GM21390 (cell line): ENCODE measurements around the gene OSBPL3.
A peak's percentile ranks its signal among the peaks of the same experiment; 100 is the strongest.

Experiments used
- ATAC-seq: cut with Tn5 transposase; IDR thresholded peaks from one replicate; pipeline ENCODE4 v1.9.1; 2021; ENCODE audit not compliant: unreplicated experiment

OSBPL3 gene

DNA sequence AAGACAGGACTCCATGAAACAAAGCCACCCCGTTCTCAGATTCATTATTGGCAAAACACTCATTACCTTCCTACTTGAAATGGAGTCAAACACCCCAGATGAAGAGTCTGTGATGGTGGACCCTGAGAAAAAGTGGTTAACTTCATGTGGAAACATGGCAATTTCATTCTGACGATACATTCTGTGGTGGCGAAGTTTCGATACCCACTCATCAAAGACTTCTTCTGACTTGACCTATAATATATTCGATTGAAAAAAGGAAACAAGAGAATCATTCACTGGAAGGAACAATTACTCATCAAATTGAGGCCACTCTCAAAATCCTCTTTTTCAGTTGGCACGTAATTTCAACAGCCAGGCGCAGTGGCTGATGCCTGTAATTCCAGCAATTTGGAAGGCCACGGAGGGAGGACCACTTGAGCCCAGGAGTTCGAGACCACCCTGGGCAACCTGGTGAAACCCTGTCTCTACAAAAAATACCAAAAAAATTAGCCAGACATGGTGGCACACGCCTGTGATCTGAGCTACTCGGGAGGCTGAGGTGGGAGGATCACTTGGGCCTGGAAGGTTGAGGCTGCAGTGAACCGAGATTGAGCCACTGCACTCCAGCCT, 113.9 kb downstream of the OSBPL3 start:
- ATAC-seq, result no peak

DNA sequence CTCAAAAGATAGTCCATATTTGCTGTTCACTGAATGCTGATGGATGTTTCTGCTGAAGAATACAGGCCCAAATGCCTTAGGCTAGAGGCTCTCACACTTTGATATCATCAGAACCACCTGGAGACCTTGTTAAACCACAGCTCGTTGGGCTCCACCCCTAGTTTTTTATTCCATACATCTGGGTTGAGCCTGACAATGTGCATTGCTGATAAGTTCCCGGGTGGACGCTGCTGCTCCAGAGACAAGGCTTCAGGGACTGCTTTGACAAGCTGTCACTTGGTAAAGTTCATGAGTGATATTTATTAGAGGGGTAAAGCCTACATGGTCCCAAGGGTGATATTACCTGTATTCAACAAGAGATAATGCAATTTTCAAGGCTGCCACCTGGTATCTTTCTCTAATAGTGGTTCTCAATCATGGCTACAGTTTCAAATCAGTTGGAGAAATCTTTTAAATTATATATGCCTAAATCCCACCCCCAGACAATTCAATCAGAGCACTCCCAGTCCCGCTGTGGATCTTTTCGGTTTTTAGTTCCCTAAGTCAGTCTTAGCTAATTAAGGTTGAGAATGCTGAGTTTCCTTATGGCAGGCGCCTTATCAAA, 115.7 kb downstream of the OSBPL3 start:
- ATAC-seq, result no peak

- no peak for ATAC-seq
Observed at GRCh38 chr7:24863626-24864025, 116.4 kb downstream of the OSBPL3 start.

DNA sequence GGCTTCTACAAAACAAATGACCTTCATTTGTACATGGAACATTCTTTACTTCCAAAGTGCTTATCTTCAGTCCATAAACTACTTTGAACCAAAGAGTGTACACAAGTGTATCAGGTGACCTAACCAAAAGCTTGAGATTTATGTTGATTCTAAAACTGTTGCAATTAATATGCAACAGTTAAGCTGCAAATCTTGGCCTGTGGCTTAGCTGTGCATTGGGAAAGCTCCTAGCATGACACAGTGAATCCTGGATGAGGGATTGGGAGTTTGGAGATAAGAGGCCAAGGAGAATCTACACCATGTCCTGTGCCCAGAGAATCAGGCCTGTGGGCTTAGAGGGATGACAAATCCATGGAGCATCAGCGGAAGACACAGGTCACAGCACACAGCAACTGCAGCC, 117.5 kb downstream of the OSBPL3 start:
- no peak for ATAC-seq

- ATAC-seq, result no peak
Observed at GRCh38 chr7:24861336-24861735, 118.6 kb downstream of the OSBPL3 start.

- no peak for ATAC-seq
Observed at GRCh38 chr7:24860611-24861010, 119.4 kb downstream of the OSBPL3 start.

DNA sequence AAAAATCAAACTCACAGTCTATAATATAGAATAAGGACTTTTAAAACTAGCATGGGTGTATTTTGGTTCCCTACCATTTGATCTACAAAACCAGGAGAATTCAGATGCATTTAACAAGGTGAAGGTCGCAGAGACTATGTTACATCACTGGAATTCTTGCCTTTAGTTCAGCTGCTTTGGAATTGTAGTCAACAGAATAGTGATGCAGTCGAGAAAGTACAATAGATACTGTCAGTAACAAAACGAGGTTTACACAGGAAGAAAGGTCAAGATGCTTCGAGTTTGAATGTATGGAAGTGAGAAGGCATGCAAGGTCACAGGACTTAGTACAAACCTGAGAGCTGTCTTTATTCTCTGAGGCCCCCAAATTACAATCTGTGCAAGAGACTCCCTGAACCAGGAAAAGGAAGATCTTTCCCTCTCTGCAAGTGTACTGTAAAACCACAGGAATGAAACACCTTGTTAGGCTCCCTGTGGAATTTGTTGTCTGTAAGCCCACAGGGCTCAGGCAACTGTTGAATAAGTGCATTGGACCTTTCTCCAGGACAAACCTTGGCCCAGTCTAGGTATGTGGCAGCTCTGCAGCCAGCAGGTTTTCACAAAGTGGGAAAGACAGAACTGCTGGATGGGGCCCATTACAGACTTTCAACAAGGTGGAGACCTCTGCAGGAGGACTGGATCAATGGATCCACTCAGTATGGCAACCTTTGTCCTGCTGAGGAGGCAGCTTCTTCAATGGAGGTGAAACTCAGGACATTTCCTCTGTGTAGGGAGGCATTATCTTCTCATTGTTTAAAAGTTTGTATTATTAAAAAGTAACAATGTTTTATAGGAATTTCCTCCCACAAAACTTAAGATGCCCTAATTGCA, 121.6 kb downstream of the OSBPL3 start:
- no peak for ATAC-seq

DNA sequence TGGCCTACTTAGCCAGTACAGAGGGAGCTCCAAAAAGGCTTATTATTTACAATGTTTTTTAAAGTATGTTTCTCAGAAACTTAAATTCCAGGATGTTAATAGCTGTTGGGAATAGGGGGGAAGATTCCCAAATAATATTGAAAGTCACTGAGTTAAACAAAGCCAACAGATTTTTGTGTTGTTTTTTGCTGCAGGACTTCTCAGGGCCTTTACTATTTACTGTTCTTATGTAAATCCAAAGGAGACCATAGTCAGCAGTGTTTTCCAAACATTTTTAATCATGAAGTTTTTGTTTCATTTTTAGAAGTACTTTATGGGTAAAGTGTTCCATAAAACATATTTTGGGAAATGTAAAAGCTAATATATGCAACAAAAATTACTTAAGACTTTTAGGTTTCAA, 122.4 kb downstream of the OSBPL3 start:
- ATAC-seq, result no peak

DNA sequence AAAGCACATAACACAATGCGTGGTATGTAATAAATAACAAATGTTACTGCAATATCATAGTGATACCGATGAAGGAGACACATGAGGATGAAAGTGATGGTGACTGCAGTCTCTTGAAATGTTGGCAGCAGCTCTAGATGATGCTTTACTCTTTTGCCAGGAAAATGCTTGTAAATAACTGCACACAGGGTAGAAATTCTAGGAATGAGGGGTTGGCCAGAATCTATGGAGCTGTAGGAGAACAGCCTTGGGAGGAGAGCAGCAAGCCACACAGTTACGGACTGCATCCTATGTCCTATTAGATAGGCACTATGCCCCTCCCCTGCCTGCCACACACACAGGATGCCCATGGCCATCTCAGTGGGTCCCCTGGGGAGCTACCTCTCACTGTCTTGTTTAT, 125.1 kb downstream of the OSBPL3 start:
- ATAC-seq, result no peak

DNA sequence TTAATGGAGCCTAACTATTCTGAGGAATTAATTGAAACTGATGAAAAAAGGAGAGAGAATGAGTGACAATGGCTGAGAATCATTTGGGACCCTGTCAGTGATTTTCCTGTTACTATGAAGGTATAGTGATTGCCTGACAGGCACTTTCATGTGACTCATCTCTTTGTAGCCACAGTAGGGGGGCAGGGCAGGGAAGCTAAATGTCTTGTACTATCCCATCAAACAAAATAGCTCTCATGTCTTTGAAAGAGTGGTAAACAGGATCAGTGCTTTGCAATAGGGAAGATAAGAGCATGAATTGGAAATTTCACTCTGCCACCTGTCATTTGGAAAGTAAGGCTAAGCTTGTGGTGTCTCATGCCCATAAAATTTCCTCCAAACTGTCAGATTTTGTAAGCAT, 128.2 kb downstream of the OSBPL3 start:
- no peak for ATAC-seq

GRCh38 chr7:24848878-24849277, 131.1 kb downstream of the OSBPL3 start:
- ATAC-seq, result no peak

- ATAC-seq, result no peak
Observed at GRCh38 chr7:24847754-24848153, 132.2 kb downstream of the OSBPL3 start.

- no peak for ATAC-seq
Observed at GRCh38 chr7:24843821-24844434, 136.1 kb downstream of the OSBPL3 start.

GRCh38 chr7:24842449-24843241, 137.3 kb downstream of the OSBPL3 start:
- peak; percentile 68 for ATAC-seq

- no peak for ATAC-seq
Observed at GRCh38 chr7:24842029-24842428, 137.9 kb downstream of the OSBPL3 start.

GRCh38 chr7:24840563-24840962, 139.4 kb downstream of the OSBPL3 start:
- ATAC-seq, result no peak

DNA sequence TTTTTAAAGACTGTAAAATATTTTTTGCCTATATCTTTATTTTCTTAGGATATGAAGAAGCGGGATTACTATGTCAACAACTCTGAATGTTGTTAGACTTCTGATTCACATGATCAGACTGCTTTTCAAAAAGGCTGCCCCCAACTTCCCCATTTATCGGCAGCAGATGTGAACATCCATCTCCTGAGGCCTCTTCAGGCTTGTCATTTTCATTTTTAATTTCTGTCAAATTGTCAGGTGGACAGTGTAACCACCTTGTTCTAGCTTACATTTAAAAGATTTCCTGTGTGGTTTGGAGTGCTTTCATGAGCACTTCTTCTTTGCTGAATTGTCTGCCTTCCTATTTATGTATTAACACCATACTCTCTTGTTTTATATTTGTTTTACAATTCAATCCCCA, 143.9 kb downstream of the OSBPL3 start:
- ATAC-seq, result peak; percentile 79

- ATAC-seq, result peak; percentile 8
Observed at GRCh38 chr7:24835643-24836042, 144.3 kb downstream of the OSBPL3 start.

- peak; percentile 46 for ATAC-seq
Observed at GRCh38 chr7:24834128-24834798, 145.7 kb downstream of the OSBPL3 start.

DNA sequence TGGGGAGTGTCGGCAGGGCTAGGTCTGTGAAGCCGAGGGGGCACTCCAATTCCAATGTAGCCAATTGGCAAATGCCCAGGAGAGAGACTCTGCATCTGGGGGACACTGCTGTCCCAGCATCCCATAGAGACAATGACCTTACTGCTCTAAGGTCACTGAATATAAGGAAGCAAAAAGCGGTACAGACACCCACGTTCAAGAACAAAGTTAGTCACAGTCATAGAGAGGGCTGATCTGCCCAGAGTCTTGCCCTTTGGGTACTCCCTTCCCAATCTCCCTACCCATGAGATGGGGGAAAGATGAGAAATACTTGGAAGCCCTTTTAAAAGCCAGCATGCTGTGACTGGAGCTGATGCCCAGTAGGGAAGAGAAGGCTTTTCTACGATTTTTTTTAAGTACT, 146.4 kb downstream of the OSBPL3 start:
- no peak for ATAC-seq
